HUDEP-2 (cell line): ENCODE results near the gene MAP3K1.
"Not testable (repeated sequence)": the region's sequence is repeated elsewhere in the genome, so short reads cannot be mapped to it uniquely, and the experiment has no call there.

ENCODE experiments used
- DNase-seq, 76 experiments: peaks; one replicate each; lab custom pipeline; 2025; ENCODE audit not compliant: unreplicated experiment in 76 of 76; lab: John Stamatoyannopoulos, UW

MAP3K1 gene

DNA sequence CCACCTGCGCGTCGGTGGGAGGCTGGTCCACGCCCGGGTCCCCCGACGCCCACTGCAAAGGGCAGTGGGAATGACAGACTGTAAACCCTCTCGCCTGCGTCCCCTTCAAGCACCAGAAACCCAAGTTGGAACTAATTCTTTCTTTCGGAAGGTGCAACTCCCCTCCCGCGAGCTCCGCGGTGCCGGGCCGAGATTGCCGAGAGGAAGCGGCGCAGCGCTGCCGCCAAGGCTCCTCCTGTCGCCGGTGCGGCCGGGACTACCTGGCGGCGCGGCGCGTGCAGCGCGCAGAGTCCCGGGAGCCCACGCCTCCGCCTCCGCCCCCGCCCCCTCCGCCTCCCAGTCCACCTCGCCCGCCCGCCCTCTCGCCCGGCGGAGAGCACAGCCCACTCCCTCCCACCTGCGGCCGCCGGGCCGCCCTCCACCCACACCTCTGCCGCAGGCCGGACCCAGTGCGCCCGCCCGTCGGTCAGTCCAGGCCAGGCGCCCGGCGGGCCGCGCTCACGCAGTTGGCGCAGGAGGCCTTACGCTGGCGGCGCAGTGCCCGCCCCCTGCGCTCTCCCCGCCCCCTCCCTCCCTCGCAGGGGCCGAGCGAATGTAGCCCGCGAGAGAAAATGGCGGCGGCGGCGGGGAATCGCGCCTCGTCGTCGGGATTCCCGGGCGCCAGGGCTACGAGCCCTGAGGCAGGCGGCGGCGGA is at the start of gene MAP3K1:
MAP3K1 (plus strand) TSS at position 587 of the 695 bp plus-strand sequence; CDS start at position 612, 25 bp downstream.
- DNase-seq = peak in 68 of 76 experiments; percentile 14 to 82 (median 62)

DNA sequence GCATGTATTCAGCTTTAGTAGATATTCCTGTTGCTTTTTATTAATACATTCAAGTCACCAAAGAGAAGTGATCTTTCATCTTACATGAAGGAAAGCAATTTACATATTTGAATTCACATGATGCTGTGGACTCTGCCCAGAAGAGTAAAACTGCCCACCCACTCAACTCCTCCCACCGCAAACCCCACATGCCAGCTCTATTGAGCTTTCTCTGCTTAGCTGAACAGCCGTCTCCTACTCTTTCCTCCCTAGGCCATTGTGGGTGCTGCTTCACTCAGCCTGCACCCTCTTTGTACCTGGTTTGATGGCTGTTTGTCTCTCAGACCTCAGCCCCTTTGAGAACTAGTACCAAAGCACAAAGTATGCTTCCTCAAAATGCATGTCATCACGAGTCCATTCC is 48.4 kb upstream of the MAP3K1 start:
- no peak for DNase-seq

GRCh38 chr5:56769875-56770604 is 45.3 kb upstream of the MAP3K1 start:
- no peak for DNase-seq

DNA sequence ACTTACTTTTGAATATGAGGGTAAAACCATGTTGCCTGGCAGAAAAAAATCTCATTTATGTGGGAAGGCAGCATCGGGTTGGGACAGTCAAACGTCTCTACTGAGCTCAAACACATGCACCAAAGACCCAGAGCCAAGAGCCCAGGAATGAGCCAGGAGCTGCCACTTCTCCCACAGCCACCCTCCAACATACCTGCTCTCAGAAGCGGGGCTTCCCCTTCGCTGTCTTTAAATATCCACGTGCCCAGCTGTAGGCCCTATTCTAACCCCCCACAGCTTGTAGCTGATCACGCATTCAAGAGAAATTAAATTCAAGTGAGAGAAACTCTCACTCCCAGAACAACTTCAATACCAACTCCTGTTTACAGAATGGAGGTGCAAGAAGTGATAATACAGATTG is 42.6 kb upstream of the MAP3K1 start:
- DNase-seq = no peak

DNA sequence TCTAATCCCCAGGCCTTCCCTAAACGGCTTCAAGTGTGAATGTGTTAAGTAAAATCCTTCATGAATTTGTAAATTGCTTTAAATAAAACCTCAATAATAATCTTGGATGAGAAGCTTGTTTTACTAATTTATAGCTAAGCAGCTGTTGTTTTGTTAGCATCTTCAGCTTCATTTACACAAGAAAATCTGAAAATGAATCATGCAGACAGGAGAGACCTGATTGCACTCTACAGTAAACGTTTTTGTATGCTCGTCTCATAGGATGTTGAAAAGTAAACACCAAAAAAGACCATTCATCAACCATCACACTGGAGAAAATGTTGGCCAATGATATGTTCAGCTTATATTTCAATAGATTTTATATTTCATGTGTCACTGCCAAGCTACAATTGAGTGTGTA is 40.4 kb upstream of the MAP3K1 start:
- no peak for DNase-seq

GRCh38 chr5:56776212-56776846 is 39.0 kb upstream of the MAP3K1 start:
- not testable (repeated sequence) for DNase-seq

GRCh38 chr5:56783261-56783660 is 32.1 kb upstream of the MAP3K1 start:
- DNase-seq = no peak

- DNase-seq = no peak
Observed at GRCh38 chr5:56786346-56786745, 29.0 kb upstream of the MAP3K1 start.

DNA sequence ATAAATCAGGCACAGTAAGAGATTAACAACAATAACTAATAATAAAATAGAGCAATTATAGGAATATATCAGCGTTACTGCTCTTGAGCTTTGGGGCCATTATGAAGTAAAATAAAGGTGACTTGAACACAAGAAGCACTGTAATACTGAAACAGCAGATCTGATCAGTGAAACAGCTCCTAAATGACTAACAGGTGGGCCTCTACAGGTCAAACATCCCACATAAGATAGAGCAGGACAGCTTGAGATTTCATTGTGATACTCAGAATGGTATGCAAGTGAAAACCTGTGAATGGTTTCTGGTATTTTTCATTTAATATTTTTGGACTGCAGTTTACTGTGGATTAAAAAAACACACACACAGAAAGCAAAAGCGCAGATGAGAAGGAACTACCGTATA is 24.0 kb upstream of the MAP3K1 start:
- peak in 1 of 76 experiments; percentile 2 for DNase-seq

DNA sequence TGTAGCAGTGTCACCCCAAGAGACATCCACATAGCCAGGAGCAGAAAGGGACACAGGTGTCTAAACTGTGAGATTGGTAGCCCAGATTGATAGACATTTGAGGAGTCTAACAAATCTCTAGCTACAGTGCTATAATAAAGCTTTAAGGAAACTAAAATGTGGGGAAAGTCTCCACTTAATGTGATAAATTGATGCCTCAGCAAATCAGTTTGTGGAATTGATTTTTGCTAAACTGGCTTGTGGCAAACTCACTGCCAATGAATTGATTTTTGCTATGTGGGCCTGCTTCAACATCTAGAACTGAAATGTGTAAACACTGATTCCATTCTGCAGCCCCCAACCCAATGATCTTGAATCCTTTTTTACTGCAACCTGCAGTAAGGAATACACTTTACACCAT is 16.8 kb upstream of the MAP3K1 start:
- no peak for DNase-seq

GRCh38 chr5:56800186-56800585 is 15.2 kb upstream of the MAP3K1 start:
- DNase-seq = no peak

GRCh38 chr5:56801256-56801655 is 14.1 kb upstream of the MAP3K1 start:
- no peak for DNase-seq

DNA sequence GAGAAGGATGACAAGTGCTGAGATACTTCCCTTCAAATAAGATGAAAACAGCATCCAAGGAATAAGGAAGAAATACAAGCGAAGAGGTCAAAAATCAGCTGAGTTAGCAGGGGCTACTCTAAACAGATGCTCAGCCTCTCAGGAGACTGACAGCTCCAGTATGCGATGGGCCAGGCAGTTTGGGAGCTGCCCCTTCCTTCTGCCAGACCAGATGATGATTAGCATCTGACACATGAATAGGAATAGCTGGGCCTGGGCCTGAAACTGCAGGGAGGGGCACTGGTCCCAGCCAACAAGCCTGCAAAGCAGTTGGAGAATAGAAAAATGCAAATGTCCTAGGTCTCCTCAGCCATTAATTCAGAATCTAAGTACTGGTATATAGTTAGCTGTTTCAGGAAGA is 13.1 kb upstream of the MAP3K1 start:
- DNase-seq = no peak

- DNase-seq = no peak
Observed at GRCh38 chr5:56803025-56803424, 12.3 kb upstream of the MAP3K1 start.

DNA sequence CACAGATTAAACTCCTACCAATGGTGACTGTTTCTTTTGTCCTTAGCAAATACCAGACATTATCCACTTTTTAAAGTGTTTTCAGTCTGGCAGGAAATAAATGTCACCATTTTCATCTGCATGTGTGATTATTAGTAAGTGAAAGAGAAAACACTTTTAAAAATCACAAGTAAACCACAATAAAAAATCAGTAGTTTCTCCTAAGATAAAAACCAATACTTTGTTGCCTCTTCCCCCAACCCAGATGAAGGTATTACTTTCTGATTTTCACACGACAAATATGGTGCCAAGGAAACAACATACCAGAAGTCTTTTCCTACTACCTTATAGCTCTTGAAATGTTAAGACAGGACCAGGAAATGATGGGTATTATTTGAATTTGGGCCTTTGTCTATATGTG is 11.5 kb upstream of the MAP3K1 start:
- no peak for DNase-seq

- DNase-seq = no peak
Observed at GRCh38 chr5:56807679-56808078, 7.7 kb upstream of the MAP3K1 start.

DNA sequence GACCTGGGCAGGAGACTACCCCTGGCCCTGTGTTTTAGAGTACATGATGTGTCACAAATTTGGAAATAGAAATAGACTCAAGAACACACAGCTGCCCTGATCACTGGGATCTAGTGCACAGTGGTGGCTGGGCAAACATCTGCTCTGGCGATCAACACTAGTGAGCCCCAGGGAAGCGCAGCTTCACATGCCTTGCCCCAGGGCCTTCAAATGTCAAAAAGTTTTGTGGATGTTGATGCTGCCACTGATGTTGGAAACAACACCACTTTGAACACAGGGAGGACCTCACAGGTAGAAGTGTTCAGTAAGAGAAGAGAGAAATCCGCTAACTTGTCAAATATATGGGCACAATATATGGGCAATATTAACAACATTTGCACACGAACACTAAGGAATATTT is 7.1 kb upstream of the MAP3K1 start:
- DNase-seq = no peak

DNA sequence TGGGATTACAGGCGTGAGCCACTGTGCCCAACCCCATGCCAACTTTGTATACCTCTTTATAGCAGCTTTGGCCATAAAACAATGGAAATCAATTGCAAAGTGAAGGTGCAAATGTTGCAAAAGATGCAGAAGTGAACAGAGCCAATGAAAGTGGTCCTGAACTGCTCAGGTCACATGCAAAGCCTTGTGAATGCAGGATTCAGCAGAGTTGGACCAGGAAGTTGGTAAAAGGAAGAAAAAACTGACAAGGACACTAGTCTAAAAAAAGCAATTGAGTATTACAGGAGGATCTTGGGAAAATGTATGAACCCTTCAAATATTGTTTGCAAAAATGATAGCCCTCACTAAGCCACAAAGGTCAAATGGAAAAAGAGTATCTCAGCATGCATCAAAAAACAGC is 4.5 kb upstream of the MAP3K1 start:
- DNase-seq = no peak

GRCh38 chr5:56812110-56812509 is 3.2 kb upstream of the MAP3K1 start:
- DNase-seq = peak in 37 of 76 experiments; percentile 3 to 66 (median 36)

DNA sequence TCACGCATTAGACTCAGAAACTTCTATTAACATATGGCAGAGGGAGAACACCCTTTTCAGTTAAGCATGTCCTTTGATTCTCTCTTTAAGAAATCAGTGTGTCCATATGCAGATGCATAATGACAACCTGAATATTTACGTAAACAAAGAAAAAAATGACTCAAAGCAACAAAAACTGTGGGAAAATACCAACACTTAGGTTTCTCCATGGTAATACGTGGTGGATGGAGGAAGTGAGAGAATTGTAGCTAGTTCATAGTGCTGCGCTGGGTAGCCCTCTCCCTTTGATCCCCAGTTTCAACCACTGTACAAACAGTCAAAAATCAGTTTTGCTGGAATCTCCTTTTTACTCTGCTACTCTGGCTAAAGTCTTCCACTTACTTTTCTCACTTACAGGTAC is 2.0 kb upstream of the MAP3K1 start:
- DNase-seq = no peak

GRCh38 chr5:56814361-56814962 is 887 bp upstream of the MAP3K1 start:
- DNase-seq = peak in 3 of 76 experiments; percentile 5 to 22 (median 9)
